HepG2 (cell line): ENCODE data around the gene RPGRIP1. TPM values are rescaled to one million over a fixed set of nuclear protein-coding genes. Genes with fewer than 3 reads are reported as not detected.

Experiments used
- ATAC-seq: fragments of 200-7000 bp; cut with Tn5 transposase; 3 replicates; pipeline ENCODE4 v1.9.1; 2020; ENCODE audit warnings: mild to moderate bottlenecking, moderate library complexity
- BruUV-seq: library from RNA; stranded (reverse); fragments of 400-500 nt; replicated peaks from 2 replicates; lab custom pipeline; 2021; lab: Mats Ljungman, UMichigan
- CTCF ChIA-PET: fragments of 300-600 bp; formaldehyde crosslinking; extraction: SDS; loops from one replicate; lab custom pipeline; 2021; ENCODE audit warnings: low total read pairs, inconsistent platforms, low intra/inter-chr PET ratio; lab: Yijun Ruan, JAX
- POLR2A ChIA-PET: fragments of 350-600 bp; sonication (Branson Sonifier 250); formaldehyde crosslinking; loops from one replicate; lab custom pipeline; 2020; ENCODE audit warnings: antibody characterized with exemption, inconsistent platforms; lab: Yijun Ruan, JAX
- DNase-seq: peaks from one replicate; pipeline ENCODE4 v3.0.0-alpha.2; 2015; ENCODE audit warnings: low spot score
- FAIRE-seq: peaks from 3 replicates; lab custom pipeline; 2011; peaks lifted over from hg19 to GRCh38; lab: Jason Lieb, UNC
- H2AFZ ChIP-seq: one replicate; pipeline ENCODE4 v1.6.1; 2011; ENCODE audit warnings: low read length, inconsistent platforms
- H3K27ac ChIP-seq: fragments of 300-600 bp; 3 replicates; pipeline ENCODE4 v1.8.0; 2011; ENCODE audit warnings: mixed run types, mild to moderate bottlenecking, mixed read lengths, low read length, inconsistent platforms; ENCODE audit not compliant: insufficient read depth; ENCODE audit errors: extremely low read length
- H3K27me3 ChIP-seq, 2 experiments: fragments of 200-600 bp in 1 of 2; 2 replicates in 1 of 2; 3 replicates in 1 of 2; pipeline versions ENCODE4 v1.6.0 to v1.8.0; 2011; ENCODE audit warnings: low read length in 2 of 2, mild to moderate bottlenecking in 2 of 2, moderate library complexity in 2 of 2, inconsistent platforms in 1 of 2; ENCODE audit not compliant: insufficient read depth in 2 of 2, control insufficient read depth in 1 of 2
- H3K36me3 ChIP-seq, 2 experiments: fragments of 200-600 bp in 1 of 2; replicated peaks in 1 of 2; 2 replicates in 1 of 2; 3 replicates in 1 of 2; pipeline versions ENCODE4 v1.5.1 to v1.8.0; 2011; ENCODE audit warnings: low read length in 2 of 2, inconsistent platforms in 1 of 2; ENCODE audit not compliant: insufficient read depth in 2 of 2, control insufficient read depth in 1 of 2
- H3K4me1 ChIP-seq: 2 replicates; pipeline ENCODE4 v1.5.1; 2012; ENCODE audit warnings: low read length, inconsistent platforms; ENCODE audit not compliant: insufficient read depth
- H3K4me2 ChIP-seq: 2 replicates; pipeline ENCODE4 v1.6.0; 2011; ENCODE audit warnings: low read depth, low read length, inconsistent platforms
- H3K4me3 ChIP-seq, 3 experiments: fragments of 200-600 bp in 1 of 3; sonication (generic), shearing (Covaris generic) in 1 of 3; replicated peaks in 1 of 3; 2 replicates each; pipeline ENCODE4 v1.5.1; 2011 to 2016; ENCODE audit warnings: low read length in 3 of 3, inconsistent platforms in 2 of 3, low read depth in 2 of 3, mild to moderate bottlenecking in 2 of 3, control low read depth in 1 of 3, mixed read lengths in 1 of 3; ENCODE audit not compliant: insufficient read depth in 1 of 3
- H3K79me2 ChIP-seq: one replicate; pipeline ENCODE4 v1.6.1; 2011; ENCODE audit warnings: low read length, inconsistent platforms; ENCODE audit not compliant: insufficient read depth
- H3K9ac ChIP-seq: 2 replicates; pipeline ENCODE4 v1.6.0; 2011; ENCODE audit warnings: mild to moderate bottlenecking, low read depth, low read length, inconsistent platforms; ENCODE audit not compliant: insufficient read depth
- H3K9me3 ChIP-seq: 2 replicates; pipeline ENCODE4 v1.5.1; 2012; ENCODE audit warnings: mild to moderate bottlenecking, low read length
- H4K20me1 ChIP-seq: 2 replicates; pipeline ENCODE4 v1.6.0; 2011; ENCODE audit warnings: inconsistent platforms, mild to moderate bottlenecking, low read length, moderate library complexity; ENCODE audit not compliant: insufficient read depth
- ATF5 ChIP-seq: sonication (generic); formaldehyde crosslinking; IDR thresholded peaks from 2 replicates; pipeline ENCODE4 v1.4.0; 2020; ENCODE audit warnings: mild to moderate bottlenecking, low read depth, missing genetic modification reagents
- ATF7 ChIP-seq, 2 experiments: fragments of 450-650 bp in 1 of 2; sonication (generic) in 1 of 2; formaldehyde crosslinking in 1 of 2; IDR thresholded peaks; 2 replicates each; pipeline versions ENCODE4 v1.4.0 to v1.6.1; 2016 to 2020; ENCODE audit warnings: antibody characterized with exemption in 1 of 2, mild to moderate bottlenecking in 1 of 2, missing genetic modification reagents in 1 of 2
- DNMT1 ChIP-seq: sonication (generic); formaldehyde crosslinking; IDR thresholded peaks from 2 replicates; pipeline ENCODE4 v1.5.1; 2020; ENCODE audit warnings: mild to moderate bottlenecking, missing genetic modification reagents
- DR1 ChIP-seq: sonication (generic); formaldehyde crosslinking; IDR thresholded peaks from 2 replicates; pipeline ENCODE4 v1.8.0; 2021; ENCODE audit warnings: mild to moderate bottlenecking, missing genetic modification reagents, inconsistent platforms
- ELF4 ChIP-seq: sonication (generic); formaldehyde crosslinking; IDR thresholded peaks from 2 replicates; pipeline ENCODE4 v1.5.0; 2020; ENCODE audit warnings: missing genetic modification reagents, mild to moderate bottlenecking, moderate library complexity, borderline replicate concordance
- FIP1L1 ChIP-seq: fragments of 200-400 bp; formaldehyde crosslinking; IDR thresholded peaks from 2 replicates; pipeline ENCODE4 v1.6.1; 2018; ENCODE audit warnings: low read depth, mild to moderate bottlenecking, low read length, moderate library complexity, borderline replicate concordance; ENCODE audit not compliant: insufficient read depth
- FOXO4 ChIP-seq: sonication (generic); formaldehyde crosslinking; conservative IDR thresholded peaks from 2 replicates; pipeline ENCODE4 v1.8.1; 2023; ENCODE audit warnings: missing genetic modification reagents
- GMEB1 ChIP-seq: sonication (generic); formaldehyde crosslinking; IDR thresholded peaks from 2 replicates; pipeline ENCODE4 v1.5.1; 2020; ENCODE audit warnings: missing genetic modification reagents, mild to moderate bottlenecking, borderline replicate concordance
- HMG20A ChIP-seq: IDR thresholded peaks from 2 replicates; pipeline ENCODE4 v1.6.1; 2016; ENCODE audit warnings: borderline replicate concordance
- JUND ChIP-seq: sonication (generic); formaldehyde crosslinking; IDR thresholded peaks from 2 replicates; pipeline ENCODE4 v1.8.0; 2022; ENCODE audit warnings: mild to moderate bottlenecking, missing genetic modification reagents
- KDM6A ChIP-seq: IDR thresholded peaks from 2 replicates; pipeline ENCODE4 v1.6.1; 2016; ENCODE audit warnings: low read depth
- KLF15 ChIP-seq: sonication (generic); formaldehyde crosslinking; IDR thresholded peaks from 2 replicates; pipeline ENCODE4 v1.8.1; 2023; ENCODE audit warnings: borderline replicate concordance, mild to moderate bottlenecking, inconsistent platforms, missing genetic modification reagents, mixed read lengths
- PLRG1 ChIP-seq: fragments of 450-650 bp; conservative IDR thresholded peaks from 2 replicates; pipeline ENCODE4 v1.6.1; 2016
- POLR2AphosphoS2 ChIP-seq: IDR thresholded peaks from 2 replicates; pipeline ENCODE4 v1.6.1; 2011; ENCODE audit warnings: low read depth, low read length, improper control_type of control experiment
- RBFOX2 ChIP-seq: fragments of 200-400 bp; formaldehyde crosslinking; IDR thresholded peaks from 2 replicates; pipeline ENCODE4 v1.6.1; 2017; ENCODE audit warnings: low read depth, mild to moderate bottlenecking, low read length
- TCF12 ChIP-seq, 2 experiments: fragments of 450-650 bp in 1 of 2; sonication (generic) in 1 of 2; formaldehyde crosslinking in 1 of 2; IDR thresholded peaks; 2 replicates each; pipeline versions ENCODE4 v1.6.1 to v1.8.0; 2017 to 2022; ENCODE audit warnings: antibody characterized with exemption in 1 of 2, mild to moderate bottlenecking in 1 of 2, missing genetic modification reagents in 1 of 2, moderate library complexity in 1 of 2
- TP53 ChIP-seq: sonication (generic); formaldehyde crosslinking; conservative IDR thresholded peaks from 2 replicates; pipeline ENCODE4 v1.4.0; 2020; ENCODE audit warnings: missing genetic modification reagents
- ZC3H4 ChIP-seq: sonication (generic); formaldehyde crosslinking; IDR thresholded peaks from 2 replicates; pipeline ENCODE4 v1.4.0; 2020; ENCODE audit warnings: missing genetic modification reagents, borderline replicate concordance
- ZNF138 ChIP-seq: sonication (generic); formaldehyde crosslinking; IDR thresholded peaks from 2 replicates; pipeline ENCODE4 v1.5.0; 2020; ENCODE audit warnings: mild to moderate bottlenecking, low read depth, missing genetic modification reagents
- ZNF205 ChIP-seq: IDR thresholded peaks from 2 replicates; pipeline ENCODE4 v1.6.1; 2018; ENCODE audit warnings: missing biosample characterization, missing genetic modification reagents
- ZNF614 ChIP-seq: IDR thresholded peaks from 2 replicates; pipeline ENCODE4 v1.6.1; 2018; ENCODE audit warnings: missing biosample characterization, missing genetic modification reagents, inconsistent platforms, borderline replicate concordance
- ZNF777 ChIP-seq: sonication (generic); formaldehyde crosslinking; IDR thresholded peaks from 2 replicates; pipeline ENCODE4 v1.4.0; 2020; ENCODE audit warnings: missing genetic modification reagents
- WGBS: methylation state at CpG from one replicate; pipeline ENCODE4 v1.1.6; 2017; ENCODE audit warnings: low lambda C conversion rate; 5-methylcytosine and 5-hydroxymethylcytosine counted together
- in situ Hi-C: cut with HindIII; loops from 2 replicates; pipeline ENCODE4 v1.10.0; 2017; ENCODE audit warnings: low pct_unique_long_range_greater_than_20kb; ENCODE audit not compliant: extremely low pct_ligation_motif_present
- intact Hi-C: fragments of 100-400 bp; cut with micrococcal nuclease; formaldehyde crosslinking; loops from one replicate; pipeline ENCODE4 v1.10.0; 2022; ENCODE audit not compliant: unreplicated experiment
- polyA plus RNA-seq, 8 experiments: library from polyadenylated mRNA; depleted of rRNA in 3 of 8; stranded (reverse) in 7 of 8; unstranded in 1 of 8; fragments of >200 nt; fragmentation: Illumina TruSeq in 4 of 8; extraction: Trizol in 4 of 8; gene quantifications; 2 replicates each; pipeline versions ENCODE4 v1.2.1 to v1.2.3, GENCODE V29; 2011 to 2016; ENCODE audit warnings: low read depth in 4 of 8, missing spikeins in 1 of 8, mixed read lengths in 1 of 8; ENCODE audit not compliant: insufficient read depth in 1 of 8
- total RNA-seq, 5 experiments: library from RNA; depleted of rRNA; stranded (reverse); fragments of >200 nt; fragmentation: Illumina TruSeq; extraction: Trizol; gene quantifications; 2 replicates each; pipeline ENCODE4 v1.2.3, GENCODE V29; 2016; ENCODE audit warnings: low read depth in 1 of 5

The RPGRIP1 gene
- total and polyA plus RNA-seq, 2 of the 13 experiments (the other 11 are each of a cell fraction or from before 2014, with no cell fraction given), result 0.13 to 1.1 TPM

GRCh38 chr14:21261824-21262223 is 18.1 kb upstream of the RPGRIP1 start (continued):
- peak; percentile 10; the same call in 1 of the 2 replicates for TF ChIP-seq RBFOX2
- TF ChIP-seq ZNF777, result no peak
- TF ChIP-seq TCF12 (IDR thresholded peaks at IDR 0.05), result no peak
- no peak for TF ChIP-seq TCF12 (CRISPR knock-in tag; IDR thresholded peaks at IDR 0.05)
- no peak for TF ChIP-seq DR1 (CRISPR knock-in tag)
- no peak for TF ChIP-seq ZNF614 (CRISPR knock-in tag)
- TF ChIP-seq ELF4, result 0 out of 2 replicates have a peak, but pooled peaks have one; percentile 46
- no peak for TF ChIP-seq ATF5 (CRISPR knock-in tag)
- TF ChIP-seq TP53 (CRISPR knock-in tag), result no peak
- TF ChIP-seq, all 625 proteins: peak for 6

GRCh38 chr14:21262410-21262809 is 17.5 kb upstream of the RPGRIP1 start:
- Histone ChIP-seq H4K20me1 (peaks cover 97% of the 10 kb centered on the region), H3K79me2 (peaks cover 98% of the 10 kb centered on the region), H3K27me3 (no peaks in the 10 kb centered on the region), H3K4me3 (0 out of 6 replicates have a peak overlapping the region, but pooled peaks of 1 of the 3 experiments have one; percentile 21), H3K27ac (no peak overlapping the region), H3K9me3 (no peaks in the 10 kb centered on the region), H3K4me1 (peaks cover 91% of the 10 kb centered on the region), H2AFZ (no peak overlapping the region), H3K4me2 (peak overlapping the region; percentile 57), H3K9ac (no peak overlapping the region), H3K36me3 (peaks cover 23 to 83% of the 10 kb centered on the region in 2 experiments)
- WGBS, result 81% methylated on average over 3 of the region's 3 CpGs
- ATAC-seq, result no peak
- TSS peak; percentile 0 for BruUV-seq
- FAIRE-seq, result no peak
- no peak for DNase-seq
- CTCF ChIA-PET, result no interaction called here
- intact Hi-C loops, result no loop called here
- POLR2A ChIA-PET, result interaction anchor here (1.3 kb wide), 1 partner anchor 46 kb away, joined by 3 read pairs; no protein-coding TSS in a partner anchor
- in situ Hi-C loops, result no loop called here
- TF ChIP-seq KDM6A (CRISPR knock-in tag) (no peak), ZC3H4 (CRISPR knock-in tag) (0 out of 2 replicates have a peak, but pooled peaks have one; percentile 70), FIP1L1 (no peak), GMEB1 (no peak), KLF15 (no peak), JUND (CRISPR knock-in tag) (no peak), DNMT1 (CRISPR knock-in tag) (no peak), ATF7 (IDR thresholded peaks at IDR 0.05) (no peak), ATF7 (CRISPR knock-in tag; IDR thresholded peaks at IDR 0.05) (no peak), FOXO4 (no peak), POLR2AphosphoS2 (peak; percentile 83; the same call in 1 of the 2 replicates), ZNF138 (no peak), HMG20A (no peak), ZNF205 (no peak), PLRG1 (no peak)
